Fibroblast of peridontal ligament (primary cell): ENCODE data around the gene ADAMTS2.
A peak's percentile ranks its signal among the peaks of the same experiment; 100 is the strongest.

Experiments
- DNase-seq: peaks from one replicate; pipeline ENCODE4 v3.0.0-alpha.2; 2010; ENCODE audit errors: extremely low read depth

The ADAMTS2 gene

GRCh38 chr5:179343719-179344430 is 1.4 kb downstream of the ADAMTS2 start:
- peak; percentile 48 for DNase-seq

- no peak for DNase-seq
Measured at GRCh38 chr5:179343021-179343718, 2.1 kb downstream of the ADAMTS2 start.

- DNase-seq: peak; percentile 71
Measured at GRCh38 chr5:179342577-179342976, 2.7 kb downstream of the ADAMTS2 start.

- no peak for DNase-seq
Measured at GRCh38 chr5:179340465-179340864, 4.8 kb downstream of the ADAMTS2 start.

GRCh38 chr5:179339996-179340395 is 5.3 kb downstream of the ADAMTS2 start:
- no peak for DNase-seq

- no peak for DNase-seq
Measured at GRCh38 chr5:179339081-179339480, 6.2 kb downstream of the ADAMTS2 start.

GRCh38 chr5:179337796-179338676 is 7.2 kb downstream of the ADAMTS2 start:
- DNase-seq: no peak

GRCh38 chr5:179336871-179337795 is 8.1 kb downstream of the ADAMTS2 start:
- DNase-seq: no peak

- DNase-seq: no peak
Measured at GRCh38 chr5:179336126-179336870, 9.0 kb downstream of the ADAMTS2 start.

- DNase-seq: no peak
Measured at GRCh38 chr5:179333796-179334761, 11.2 kb downstream of the ADAMTS2 start.

GRCh38 chr5:179332741-179333290 is 12.4 kb downstream of the ADAMTS2 start:
- no peak for DNase-seq

- DNase-seq: no peak
Measured at GRCh38 chr5:179331591-179332375, 13.5 kb downstream of the ADAMTS2 start.

GRCh38 chr5:179330186-179330900 is 14.9 kb downstream of the ADAMTS2 start:
- DNase-seq: no peak

GRCh38 chr5:179328291-179328690 is 17.0 kb downstream of the ADAMTS2 start:
- DNase-seq: no peak

- DNase-seq: no peak
Measured at GRCh38 chr5:179327021-179327735, 18.1 kb downstream of the ADAMTS2 start.

- peak; percentile 76 for DNase-seq
Measured at GRCh38 chr5:179326122-179326927, 18.9 kb downstream of the ADAMTS2 start.
